ENCODE data around the gene POLA2. TPM values are rescaled to one million over a fixed set of nuclear protein-coding genes. Genes with fewer than 3 reads are reported as not detected.

POLA2 gene
- total RNA-seq, 1 experiment from 2014 or later = 25.3 TPM

GRCh38 chr11:65316227-65317024 is 54.7 kb downstream of the POLA2 start:
- H3K9me3 Mint-ChIP-seq (ENCODE audit: unreplicated experiment) = no peaks in the 10 kb centered on the region
- no peak for TF ChIP-seq CTCF (IDR thresholded peaks at IDR 0.05; ENCODE audit: insufficient read depth in 1 of 2, low read depth in 1 of 2, low read length in 1 of 2, severe bottlenecking in 1 of 2, unreplicated experiment in 1 of 2)
- intact Hi-C loops (cut with micrococcal nuclease; ENCODE audit: unreplicated experiment) = no loop called here

GRCh38 chr11:65317025-65317786 is 55.4 kb downstream of the POLA2 start:
- POLR2A ChIA-PET = interaction anchor here (1.0 to 1.6 kb wide), 4 partner anchors 22 to 56 kb away, joined by 3 to 7 read pairs (median 4); partner anchors contain the start of gene POLA2
- Histone ChIP-seq H3K9me3 (no peaks in the 10 kb centered on the region), H3K27me3 (replicated peaks; ENCODE audit: control insufficient read depth, insufficient read depth, low read length) (no peaks in the 10 kb centered on the region), H3K4me3 (ENCODE audit: low read depth, low read length) (no peak overlapping the region), H3K36me3 (ENCODE audit: control insufficient read depth, insufficient read depth, low read length) (peaks cover 8% of the 10 kb centered on the region), H3K4me1 (peaks cover 23% of the 10 kb centered on the region)
- no TSS peak for BruUV-seq (replicated peaks)
- CTCF ChIA-PET = interaction anchor here (0.7 to 6.5 kb wide), 7 partner anchors 8 to 259 kb away, joined by 3 to 337 read pairs (median 7); partner anchors contain the start of genes DPF2 and EHBP1L1
- Mint-ChIP-seq H3K27me3 (ENCODE audit: insufficient read depth, unreplicated experiment) (no peaks in the 10 kb centered on the region), H3K9me3 (ENCODE audit: unreplicated experiment) (no peaks in the 10 kb centered on the region), H3K4me3 (ENCODE audit: unreplicated experiment) (peak overlapping the region; percentile 81), H3K27ac (ENCODE audit: unreplicated experiment) (no peak overlapping the region), H3K36me3 (ENCODE audit: insufficient read depth, unreplicated experiment) (peaks cover 62% of the 10 kb centered on the region), H3K4me1 (ENCODE audit: low read depth, unreplicated experiment) (peaks cover 21% of the 10 kb centered on the region)
- intact Hi-C loops (cut with micrococcal nuclease; ENCODE audit: unreplicated experiment) = no loop called here
- TF ChIP-seq CTCF (IDR thresholded peaks at IDR 0.05; ENCODE audit: insufficient read depth in 1 of 2, low read depth in 1 of 2, low read length in 1 of 2, severe bottlenecking in 1 of 2, unreplicated experiment in 1 of 2) = no peak
- no peak for DNase-seq

More at GRCh38 chr11:65316227-65317024, 54.7 kb downstream of the POLA2 start:
- Histone ChIP-seq H3K36me3 (ENCODE audit: control insufficient read depth, insufficient read depth, low read length) (peaks cover 5% of the 10 kb centered on the region), H3K4me3 (ENCODE audit: low read depth, low read length) (peak overlapping the region; percentile 99), H3K9me3 (no peaks in the 10 kb centered on the region), H3K27me3 (replicated peaks; ENCODE audit: control insufficient read depth, insufficient read depth, low read length) (no peaks in the 10 kb centered on the region), H3K4me1 (peaks cover 23% of the 10 kb centered on the region)
- H3K27ac Mint-ChIP-seq (ENCODE audit: unreplicated experiment) = peak overlapping the region; percentile 80
- TSS peak; percentile 25 for BruUV-seq (replicated peaks)
- CTCF ChIA-PET = interaction anchor here (0.7 to 6.5 kb wide), 8 partner anchors 9 to 51 kb away, joined by 3 to 337 read pairs (median 12); partner anchors contain the start of gene DPF2
- H3K4me1 Mint-ChIP-seq (ENCODE audit: low read depth, unreplicated experiment) = peaks cover 21% of the 10 kb centered on the region
- H3K27me3 Mint-ChIP-seq (ENCODE audit: insufficient read depth, unreplicated experiment) = no peaks in the 10 kb centered on the region
- peaks cover 55% of the 10 kb centered on the region for H3K36me3 Mint-ChIP-seq (ENCODE audit: insufficient read depth, unreplicated experiment)
- POLR2A ChIA-PET = interaction anchor here (1.0 to 3.1 kb wide), 5 partner anchors 22 to 55 kb away, joined by 3 to 81 read pairs (median 5); partner anchors contain the start of gene POLA2
- peak overlapping the region; percentile 81 for H3K4me3 Mint-ChIP-seq (ENCODE audit: unreplicated experiment)
- no peak for DNase-seq

- CTCF ChIA-PET = interaction anchor here (1.2 to 1.3 kb wide), 2 partner anchors 40 to 45 kb away, joined by 4 to 14 read pairs; no protein-coding TSS in a partner anchor
- no peaks in the 10 kb centered on the region for H3K27me3 ChIP-seq (replicated peaks; ENCODE audit: control insufficient read depth, insufficient read depth, low read length)
- no peak for DNase-seq
- Mint-ChIP-seq H3K27ac (ENCODE audit: unreplicated experiment) (no peak overlapping the region), H3K4me3 (ENCODE audit: unreplicated experiment) (no peak overlapping the region), H3K4me1 (ENCODE audit: low read depth, unreplicated experiment) (peaks cover 19% of the 10 kb centered on the region), H3K9me3 (ENCODE audit: unreplicated experiment) (no peaks in the 10 kb centered on the region), H3K27me3 (ENCODE audit: insufficient read depth, unreplicated experiment) (no peaks in the 10 kb centered on the region), H3K36me3 (ENCODE audit: insufficient read depth, unreplicated experiment) (peaks cover 65% of the 10 kb centered on the region)
- intact Hi-C loops (cut with micrococcal nuclease; ENCODE audit: unreplicated experiment) = no loop called here
- H3K4me3 ChIP-seq (ENCODE audit: low read depth, low read length) = no peak overlapping the region
- POLR2A ChIA-PET = no interaction called here
- H3K9me3 ChIP-seq = no peaks in the 10 kb centered on the region
- peaks cover 8% of the 10 kb centered on the region for H3K36me3 ChIP-seq (ENCODE audit: control insufficient read depth, insufficient read depth, low read length)
- H3K4me1 ChIP-seq = peaks cover 17% of the 10 kb centered on the region
- TF ChIP-seq CTCF (IDR thresholded peaks at IDR 0.05; ENCODE audit: insufficient read depth in 1 of 2, low read depth in 1 of 2, low read length in 1 of 2, severe bottlenecking in 1 of 2, unreplicated experiment in 1 of 2) = no peak
- BruUV-seq (replicated peaks) = no TSS peak
Measured at GRCh38 chr11:65320386-65321075, 58.8 kb downstream of the POLA2 start.
